K562 (cell line): Measurements from ENCODE around the gene SRGAP3. TPM values are rescaled to one million over a fixed set of nuclear protein-coding genes. Genes with fewer than 3 reads are reported as not detected.

ENCODE experiments used
- ATAC-seq: fragments of 200-7000 bp; cut with Tn5 transposase; 3 replicates; pipeline ENCODE4 v1.9.1; 2020; ENCODE audit warnings: moderate library complexity
- BruUV-seq: library from RNA; stranded (reverse); fragments of 400-500 nt; replicated peaks from 2 replicates; lab custom pipeline; 2021; lab: Mats Ljungman, UMichigan
- CTCF ChIA-PET: fragments of 300-600 bp; formaldehyde crosslinking; extraction: SDS; loops from one replicate; lab custom pipeline; 2021; ENCODE audit warnings: low intra/inter-chr PET ratio; lab: Yijun Ruan, JAX
- POLR2A ChIA-PET: fragments of 300-600, 350-650 bp; sonication (Branson Sonifier 250); formaldehyde crosslinking; extraction: SDS; loops from one replicate; lab custom pipeline; 2021; ENCODE audit warnings: antibody characterized with exemption, inconsistent platforms; lab: Yijun Ruan, JAX
- DNase-seq, 4 experiments: peaks; one replicate each; pipeline versions ENCODE4 v3.0.0 to v3.0.0-alpha.2; 2011 to 2018; ENCODE audit warnings: low spot score in 3 of 4, mixed read lengths in 3 of 4; ENCODE audit errors: extremely low read depth in 1 of 4
- FAIRE-seq: peaks from 2 replicates; lab custom pipeline; 2011; peaks lifted over from hg19 to GRCh38; lab: Jason Lieb, UNC
- H2AFZ ChIP-seq: 2 replicates; pipeline ENCODE4 v1.6.0; 2011; ENCODE audit warnings: low read depth, low read length, control low read depth, inconsistent platforms
- H3K27ac ChIP-seq: fragments of 200-600 bp; 3 replicates; pipeline ENCODE4 v1.8.0; 2011; ENCODE audit warnings: low read depth, mild to moderate bottlenecking, control low read depth, inconsistent platforms, low read length, moderate library complexity, mixed read lengths; ENCODE audit errors: extremely low read depth
- H3K27me3 ChIP-seq, 2 experiments: fragments of 300-600 bp in 1 of 2; 2 replicates in 1 of 2; 3 replicates in 1 of 2; pipeline versions ENCODE4 v1.6.0 to v1.8.0; 2011; ENCODE audit warnings: inconsistent platforms in 2 of 2, low read length in 2 of 2, mild to moderate bottlenecking in 1 of 2, mixed read lengths in 1 of 2, moderate library complexity in 1 of 2; ENCODE audit not compliant: control insufficient read depth in 2 of 2, insufficient read depth in 2 of 2
- H3K36me3 ChIP-seq: fragments of 300-600 bp; 3 replicates; pipeline ENCODE4 v1.8.0; 2011; ENCODE audit warnings: mild to moderate bottlenecking, low read length, inconsistent platforms; ENCODE audit not compliant: control insufficient read depth, insufficient read depth
- H3K4me1 ChIP-seq, 2 experiments: fragments of 200-600 bp in 1 of 2; replicated peaks in 1 of 2; 2 replicates in 1 of 2; 3 replicates in 1 of 2; pipeline versions ENCODE4 v1.5.1 to v1.8.0; 2011; ENCODE audit warnings: inconsistent platforms in 2 of 2, low read length in 2 of 2, mild to moderate bottlenecking in 1 of 2, mixed read lengths in 1 of 2, moderate library complexity in 1 of 2; ENCODE audit not compliant: control insufficient read depth in 2 of 2, insufficient read depth in 2 of 2
- H3K4me2 ChIP-seq: 2 replicates; pipeline ENCODE4 v1.6.1; 2011; ENCODE audit warnings: low read length, control low read depth, inconsistent platforms, mixed read lengths; ENCODE audit not compliant: insufficient read depth
- H3K4me3 ChIP-seq: fragments of 200-600 bp; sonication (generic), shearing (Covaris generic); 2 replicates; pipeline ENCODE4 v1.5.1; 2016; ENCODE audit warnings: control low read depth, inconsistent platforms
- H3K79me2 ChIP-seq: fragments of 200-600 bp; 3 replicates; pipeline ENCODE4 v1.8.0; 2011; ENCODE audit warnings: low read length, inconsistent platforms; ENCODE audit not compliant: control insufficient read depth, insufficient read depth
- H3K9ac ChIP-seq, 2 experiments: 2 replicates each; pipeline versions ENCODE4 v1.6.0 to v1.6.1; 2011; ENCODE audit warnings: low read depth in 2 of 2, low read length in 2 of 2, control low read depth in 1 of 2, inconsistent platforms in 1 of 2, mild to moderate bottlenecking in 1 of 2, mixed read lengths in 1 of 2; ENCODE audit not compliant: insufficient read depth in 1 of 2
- H3K9me1 ChIP-seq: one replicate; pipeline ENCODE4 v1.6.0; 2011; ENCODE audit warnings: inconsistent platforms, mild to moderate bottlenecking, low read length, moderate library complexity; ENCODE audit not compliant: control insufficient read depth, insufficient read depth
- H3K9me3 ChIP-seq: replicated peaks from 2 replicates; pipeline ENCODE4 v1.5.1; 2011; ENCODE audit warnings: low read depth, low read length, inconsistent platforms; ENCODE audit not compliant: control insufficient read depth, insufficient read depth
- H4K20me1 ChIP-seq: replicated peaks from 2 replicates; pipeline ENCODE4 v1.6.1; 2011; ENCODE audit warnings: low read length, inconsistent platforms, mixed read lengths; ENCODE audit not compliant: control insufficient read depth, insufficient read depth
- KAT8 ChIP-seq: fragments of 450-650 bp; IDR thresholded peaks from 2 replicates; pipeline ENCODE4 v1.6.1; 2016; ENCODE audit warnings: low read depth, mild to moderate bottlenecking
- NBN ChIP-seq: fragments of 450-650 bp; IDR thresholded peaks from 2 replicates; pipeline ENCODE4 v1.6.1; 2016; ENCODE audit warnings: low read depth, mild to moderate bottlenecking
- NFE2L1 ChIP-seq: fragments of 450-650 bp; IDR thresholded peaks from 2 replicates; pipeline ENCODE4 v1.6.1; 2016; ENCODE audit warnings: missing genetic modification characterization, low read depth, mild to moderate bottlenecking, missing compliant biosample characterization, moderate library complexity, borderline replicate concordance
- RBM25 ChIP-seq: fragments of 200-400 bp; formaldehyde crosslinking; IDR thresholded peaks from 2 replicates; pipeline ENCODE4 v1.6.1; 2018; ENCODE audit warnings: low read length, low read depth, moderate library complexity; ENCODE audit not compliant: severe bottlenecking
- ZNF699 ChIP-seq: fragments of 250-450 bp; sonication (Bioruptor Pico); IDR thresholded peaks from 2 replicates; pipeline ENCODE4 v1.8.0; 2021; ENCODE audit warnings: mild to moderate bottlenecking, moderate library complexity; ENCODE audit not compliant: insufficient replicate concordance
- ZNF740 ChIP-seq, 3 experiments: fragments of 200-800 bp in 1 of 3; sonication (Bioruptor generic) in 1 of 3; sonication (generic) in 1 of 3; formaldehyde crosslinking in 1 of 3; IDR thresholded peaks; 2 replicates each; pipeline versions ENCODE4 v1.6.1 to v1.8.0; 2016 to 2022; ENCODE audit warnings: mild to moderate bottlenecking in 2 of 3, missing compliant biosample characterization in 2 of 3, missing genetic modification characterization in 2 of 3, missing genetic modification reagents in 1 of 3
- WGBS: fragments of 100-300 bp; shearing (Covaris generic); methylation state at CpG from one replicate; pipeline ENCODE4 v1.1.6; 2016; ENCODE audit warnings: low coverage, mixed read lengths; ENCODE audit not compliant: insufficient coverage; ENCODE audit errors: missing lambda C conversion rate; 5-methylcytosine and 5-hydroxymethylcytosine counted together
- in situ Hi-C: fragments of 300-500 bp; cut with MboI; formaldehyde crosslinking; loops from 4 replicates; pipeline ENCODE4 v1.15.0; 2018; ENCODE audit warnings: inconsistent platforms, mixed read lengths
- intact Hi-C: fragments of 100-400 bp; cut with micrococcal nuclease; formaldehyde crosslinking; loops from 2 replicates; pipeline ENCODE4 v1.14.2; 2022
- polyA plus RNA-seq, 8 experiments: library from polyadenylated mRNA; depleted of rRNA in 4 of 8; stranded (reverse) in 5 of 8; unstranded in 3 of 8; fragments of >200 nt; fragmentation: Nextera tagmentation in 2 of 8; fragmentation: Illumina TruSeq in 1 of 8; extraction: Ambion mirVana in 2 of 8; extraction: Trizol in 1 of 8; gene quantifications; 2 replicates each; pipeline versions ENCODE4 v1.2.1 to v1.2.3, GENCODE V29; 2011 to 2014; ENCODE audit warnings: inconsistent platforms in 1 of 8, missing spikeins in 1 of 8
- total RNA-seq, 7 experiments: library from RNA; depleted of rRNA in 6 of 7; stranded (reverse); fragments of >200 nt in 6 of 7; fragmentation: Illumina TruSeq in 2 of 7; extraction: Trizol in 2 of 7; gene quantifications; 2 replicates each; pipeline versions ENCODE4 v1.2.1 to v1.2.3, GENCODE V29; 2011 to 2021; ENCODE audit warnings: low replicate concordance in 1 of 7

Gene SRGAP3
- total and polyA plus RNA-seq, 9 of the 15 experiments (the other 6 are each of a cell fraction or from before 2014, with no cell fraction given): 0.11 to 0.85 (median 0.35) TPM; not detected in 2

GRCh38 chr3:9233814-9234600 lies 15.4 kb downstream of the SRGAP3 start:
- H3K9me1 ChIP-seq: no peaks in the 10 kb centered on the region
- no peak for DNase-seq
- ChIA-PET CTCF (no interaction called here), POLR2A (interaction anchor here (0.6 kb wide), 1 partner anchor 39 kb away, joined by 3 read pairs; no protein-coding TSS in a partner anchor)
- TF ChIP-seq KAT8: no peak
- no peak for TF ChIP-seq ZNF699 (CRISPR knock-in tag)
- no peak for TF ChIP-seq NBN
- no peak for TF ChIP-seq ZNF740 (CRISPR knock-in tag; IDR thresholded peaks at IDR 0.05)
- TF ChIP-seq ZNF740 (tag; IDR thresholded peaks at IDR 0.05): no peak
- no peak for TF ChIP-seq RBM25
- no peak for TF ChIP-seq NFE2L1 (tag)
- intact Hi-C loops: no loop called here
- no peak overlapping the region for H2AFZ ChIP-seq
- no peak overlapping the region for H3K27ac ChIP-seq
- no peaks in the 10 kb centered on the region for H3K79me2 ChIP-seq
- ATAC-seq: no peak
- no peak overlapping the region for H3K4me3 ChIP-seq
- peaks cover 33 to 39% of the 10 kb centered on the region in 2 experiments for H3K27me3 ChIP-seq
- no peak for FAIRE-seq
- no TSS peak for BruUV-seq
- H3K9me3 ChIP-seq: no peaks in the 10 kb centered on the region
- H3K36me3 ChIP-seq: no peaks in the 10 kb centered on the region
- H3K4me2 ChIP-seq: no peak overlapping the region
- 2% methylated on average over 8 of the region's 8 CpGs for WGBS
- H3K9ac ChIP-seq: no peak overlapping the region
- H3K4me1 ChIP-seq: no peaks in the 10 kb centered on the region
- H4K20me1 ChIP-seq: no peaks in the 10 kb centered on the region
- in situ Hi-C loops: no loop called here
